Activated gamma-delta T cell treated with Interleukin-2 at 50 U/mL for 16 hours (primary cell): Measurements from ENCODE around the gene TRMT10C.
"Not testable (repeated sequence)": the region's sequence is repeated elsewhere in the genome, so short reads cannot be mapped to it uniquely, and the experiment has no call there.

Source experiments
- DNase-seq: peaks from one replicate; pipeline ENCODE4 v3.0.0-alpha.2; 2020

The TRMT10C gene

DNA sequence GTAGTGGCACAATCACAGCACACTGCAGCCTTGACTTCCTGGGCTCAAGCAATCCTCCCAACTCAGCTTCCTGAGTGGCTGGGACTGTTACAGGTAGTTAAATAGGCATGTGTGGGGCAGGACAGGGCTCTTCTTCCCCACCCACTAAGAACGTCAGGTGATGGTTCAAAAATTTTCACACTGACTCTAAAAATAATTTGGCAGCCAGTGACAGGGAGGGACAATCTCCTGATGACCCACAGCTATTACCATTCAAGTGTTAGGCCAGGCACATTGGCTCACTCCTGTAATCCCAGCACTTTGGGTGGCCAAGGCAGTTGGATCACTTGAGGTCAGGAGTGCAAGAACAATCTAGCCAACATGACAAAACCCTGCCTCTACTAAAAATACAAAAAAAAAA lies 12.2 kb upstream of the TRMT10C start:
- no peak for DNase-seq

DNA sequence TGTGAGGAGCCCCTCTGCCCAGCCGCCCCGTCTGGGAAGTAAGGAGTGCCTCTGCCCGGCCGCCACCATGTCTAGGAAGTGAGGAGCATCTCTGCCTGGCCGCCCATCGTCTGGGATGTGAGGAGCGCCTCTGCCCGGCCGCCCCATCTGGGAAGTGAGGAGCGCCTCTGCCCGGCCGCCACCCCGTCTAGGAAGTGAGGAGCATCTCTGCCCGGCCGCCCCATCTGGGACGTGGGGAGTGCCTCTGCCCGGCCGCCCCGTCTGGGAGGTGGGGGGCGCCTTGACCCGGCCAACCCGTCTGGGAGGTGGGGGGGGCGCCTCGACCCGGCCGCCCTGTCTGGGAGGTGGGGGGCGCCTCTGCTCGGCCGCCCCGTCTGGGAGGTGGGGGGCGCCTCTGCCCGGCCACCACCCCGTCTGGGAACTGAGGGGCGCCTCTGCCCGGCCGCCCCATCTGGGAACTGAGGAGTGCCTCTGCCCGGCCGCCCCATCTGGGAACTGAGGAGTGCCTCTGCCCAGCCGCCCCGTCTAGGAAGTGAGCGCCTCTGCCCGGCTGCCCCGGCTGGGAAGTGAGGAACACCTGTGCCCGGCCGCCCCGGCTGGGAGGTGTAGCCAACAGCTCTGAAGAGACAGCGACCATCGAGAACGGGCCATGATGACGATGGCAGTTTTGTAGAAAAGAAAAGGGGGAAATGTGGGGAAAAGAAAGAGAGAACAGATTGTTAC lies 10.1 kb upstream of the TRMT10C start:
- DNase-seq, result not testable (repeated sequence)

DNA sequence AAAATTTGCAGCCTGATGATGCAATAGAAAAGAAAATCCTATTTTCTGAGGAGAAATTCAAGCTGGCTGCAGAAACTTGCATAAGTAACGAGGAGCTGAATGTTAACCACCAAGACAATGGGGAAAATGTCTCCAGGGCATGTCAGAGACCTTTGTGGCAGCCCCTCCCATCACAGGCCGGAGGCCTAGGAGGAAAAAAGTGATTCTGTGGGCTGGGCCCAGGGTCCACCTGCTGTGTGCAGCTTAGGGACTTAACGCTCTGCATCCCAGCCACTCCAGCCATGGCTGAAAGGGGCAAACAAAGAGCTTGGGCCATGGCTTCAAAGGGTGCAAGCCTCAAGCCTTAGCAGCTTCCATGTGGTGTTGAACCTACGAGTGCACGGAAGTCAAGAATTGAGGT lies 8.3 kb upstream of the TRMT10C start:
- DNase-seq, result not testable (repeated sequence)

DNA sequence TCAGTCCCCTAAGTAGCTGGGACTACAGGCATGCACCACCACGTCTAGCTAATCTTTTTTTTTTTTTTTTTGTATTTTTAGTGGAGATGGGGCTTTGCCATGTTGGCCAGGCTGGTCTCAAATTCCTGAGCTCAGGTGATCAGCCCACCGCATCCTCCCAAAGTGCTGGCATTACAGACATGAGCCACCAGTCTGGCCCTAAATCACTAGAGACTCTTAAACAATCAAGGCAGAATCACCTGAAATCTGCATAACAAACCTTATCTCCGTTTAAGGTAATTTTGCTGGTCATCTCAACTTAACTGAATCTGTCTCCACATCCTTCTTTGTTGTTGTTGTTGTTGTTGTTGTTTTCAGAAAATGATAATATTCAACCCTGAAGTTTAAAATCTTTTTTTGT lies 5.6 kb upstream of the TRMT10C start:
- DNase-seq, result no peak

DNA sequence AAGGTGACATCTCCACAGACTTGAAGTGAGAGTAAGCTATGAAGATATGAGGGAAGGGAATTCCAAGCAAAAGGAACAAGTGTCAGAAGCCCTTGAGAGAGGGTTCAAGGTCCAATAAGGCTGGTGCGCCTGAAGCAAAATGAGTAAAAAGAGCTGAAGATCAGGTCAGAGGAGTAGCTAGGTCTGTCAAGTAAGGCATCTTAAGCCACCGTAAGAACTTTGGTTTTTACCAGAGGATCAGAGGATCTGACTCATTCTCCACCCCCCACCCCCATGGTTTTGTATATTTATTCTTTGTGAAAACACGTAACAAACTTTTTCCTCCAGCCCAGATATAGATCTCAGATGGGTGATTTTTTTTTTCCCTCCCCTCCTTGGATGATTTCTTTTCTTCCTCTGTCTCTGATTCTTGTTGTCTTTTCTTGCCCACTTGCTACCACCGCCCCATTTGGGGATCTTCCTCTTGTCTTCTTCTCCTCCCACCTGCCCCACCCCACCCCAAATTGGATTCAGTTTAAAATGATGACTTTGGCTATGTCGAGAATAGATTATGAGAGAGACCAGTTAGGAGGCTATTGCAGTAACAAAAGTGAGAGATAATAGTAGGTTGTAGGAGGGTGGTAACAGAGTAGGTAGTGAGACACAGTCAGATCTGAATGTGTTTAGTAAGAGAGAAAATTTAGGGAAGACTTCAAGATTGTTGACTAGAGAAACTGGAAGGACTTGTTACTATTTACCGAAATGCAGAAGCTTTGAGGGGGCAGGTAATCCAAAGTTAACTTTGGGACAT lies 6.1 kb downstream of the TRMT10C start:
- no peak for DNase-seq

DNA sequence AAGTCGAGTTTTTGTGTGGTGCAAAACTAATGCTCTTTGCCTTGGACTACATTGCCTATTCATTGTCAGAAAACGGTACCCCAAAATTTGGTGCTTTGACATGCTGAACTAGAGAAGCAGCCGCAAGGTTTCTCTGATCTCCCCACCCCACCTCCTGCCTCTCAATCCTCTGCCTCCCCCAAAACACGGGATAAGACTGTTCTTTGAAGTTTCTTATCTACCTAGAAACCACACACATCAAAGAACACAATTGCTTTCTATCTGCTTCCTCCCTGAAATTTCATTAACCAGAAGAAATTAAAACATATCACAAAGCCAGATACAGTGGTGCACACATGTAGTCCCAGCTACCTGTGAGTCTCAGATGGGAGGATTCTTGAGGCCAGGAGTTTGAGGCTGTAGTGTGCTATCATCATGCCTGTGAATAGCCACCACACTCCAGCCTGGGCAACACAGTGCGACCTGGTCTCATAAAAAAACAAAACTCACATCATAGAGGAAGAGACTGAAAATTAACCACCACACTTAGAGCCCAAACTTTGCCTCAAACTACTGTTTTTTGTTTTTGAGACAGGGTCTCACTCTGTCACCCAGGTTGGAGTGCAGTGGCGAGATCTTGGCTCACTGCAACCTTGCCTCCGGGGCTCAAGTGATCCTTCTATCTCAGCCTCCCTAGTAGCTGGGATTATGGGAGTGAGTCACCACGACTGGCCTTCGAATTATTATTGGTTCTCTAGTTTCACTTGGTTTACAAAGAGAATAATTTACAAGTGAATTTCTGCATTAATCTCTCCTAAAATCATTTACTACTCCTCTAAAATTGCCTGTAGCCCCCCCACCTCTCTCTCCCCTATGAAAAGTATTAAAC lies 9.6 kb downstream of the TRMT10C start:
- no peak for DNase-seq

DNA sequence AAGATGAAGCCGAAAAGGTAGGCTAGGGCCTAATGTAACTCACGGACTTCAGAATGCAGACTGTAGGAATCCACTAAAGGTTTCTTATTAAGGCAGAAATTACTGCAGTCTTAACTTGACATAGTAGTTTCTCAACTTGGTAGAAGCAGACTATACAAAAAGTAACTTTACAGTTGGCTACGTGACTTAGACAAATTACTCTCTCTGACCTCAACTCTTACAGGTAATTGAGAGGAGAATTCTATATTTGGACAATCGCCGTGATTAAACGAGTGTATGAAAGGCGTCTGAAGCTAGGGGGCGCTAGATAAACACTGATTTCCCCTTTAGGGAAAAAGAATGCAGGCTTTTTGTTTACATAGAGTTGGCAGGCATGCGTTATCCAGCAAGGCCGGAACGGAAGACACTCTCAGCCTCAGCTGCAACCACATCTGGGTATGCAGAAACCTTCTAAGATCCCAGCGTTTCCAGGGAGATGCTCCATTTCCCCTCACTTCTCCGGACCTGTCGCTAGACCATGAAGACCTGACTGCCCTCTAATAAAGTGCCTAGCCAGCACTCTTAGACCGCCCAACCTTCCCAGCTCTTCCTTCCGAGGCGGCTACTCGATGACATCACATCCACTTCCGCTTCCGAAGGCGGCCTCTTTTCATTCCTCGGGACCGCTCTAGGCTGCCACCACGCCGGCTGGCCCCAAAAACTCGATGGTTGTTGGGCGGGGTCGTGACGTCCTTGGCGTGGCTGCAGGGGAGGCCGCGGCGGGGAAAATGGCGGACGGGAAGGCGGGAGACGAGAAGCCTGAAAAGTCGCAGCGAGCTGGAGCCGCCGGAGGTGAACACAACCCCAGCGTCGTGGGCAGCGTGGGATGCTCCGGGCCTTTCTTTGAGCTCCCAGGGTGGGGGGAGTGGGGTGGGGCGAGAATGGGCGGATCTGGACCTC lies 12.1 kb downstream of the TRMT10C start, which contains the start of gene PCNP:
TSS of gene PCNP (plus strand) at position 732 of the 939 bp plus-strand sequence. CDS start at position 768, 36 bp downstream.
- peak; percentile 99 for DNase-seq

DNA sequence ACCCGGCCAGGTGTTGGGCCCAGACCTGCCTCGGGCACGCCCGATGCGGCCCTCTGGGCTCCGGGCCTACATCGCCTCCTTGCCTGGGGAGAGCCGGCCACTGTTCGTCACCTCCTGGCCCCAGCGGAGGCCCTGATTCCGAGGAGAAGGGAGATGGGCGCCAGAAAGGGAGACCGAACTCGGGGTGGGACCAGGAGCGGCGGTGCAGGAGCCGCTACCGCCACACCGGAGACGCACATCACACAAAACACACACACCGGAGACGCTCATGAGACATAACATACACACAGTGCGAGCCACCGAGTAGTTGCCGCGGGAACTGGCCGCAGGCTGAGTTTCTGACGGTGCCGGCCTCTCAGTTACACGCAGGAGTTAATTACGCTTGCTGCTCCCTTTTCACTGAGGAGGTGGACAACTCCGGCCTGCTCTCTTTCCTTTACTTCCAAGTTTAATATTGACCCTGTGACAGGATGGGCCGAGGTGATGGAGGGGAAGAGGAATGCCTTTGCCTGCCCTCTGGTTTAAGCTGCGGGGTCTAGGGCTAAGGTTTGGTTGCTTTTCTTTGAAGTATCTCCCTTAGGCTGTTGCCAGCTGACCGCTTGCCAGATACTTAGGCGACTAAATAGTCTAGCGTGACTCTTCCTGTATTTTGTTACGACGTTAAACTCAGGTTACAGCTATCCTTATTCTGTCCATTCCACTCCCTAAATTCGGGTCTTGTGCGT lies 12.9 kb downstream of the TRMT10C start:
- DNase-seq, result peak; percentile 46

DNA sequence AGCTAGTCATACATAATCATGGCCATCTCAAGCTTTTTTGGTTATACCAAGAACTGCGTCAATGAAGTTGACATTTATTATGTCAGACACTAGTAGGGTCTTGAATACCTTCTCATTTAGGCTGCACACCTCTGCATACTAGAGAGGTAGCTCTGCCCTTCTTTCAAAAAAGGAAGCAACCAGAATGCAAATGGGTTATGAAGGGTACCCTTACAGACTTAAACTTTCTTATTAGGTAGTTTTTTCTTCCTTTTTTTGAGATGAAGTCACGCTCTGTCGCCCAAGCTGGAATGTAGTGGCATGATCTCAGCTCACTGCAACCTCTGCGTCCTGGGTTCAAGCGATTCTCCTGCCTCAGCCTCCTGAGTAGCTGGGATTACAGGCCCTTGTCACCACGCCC lies 15.6 kb downstream of the TRMT10C start:
- DNase-seq, result no peak

DNA sequence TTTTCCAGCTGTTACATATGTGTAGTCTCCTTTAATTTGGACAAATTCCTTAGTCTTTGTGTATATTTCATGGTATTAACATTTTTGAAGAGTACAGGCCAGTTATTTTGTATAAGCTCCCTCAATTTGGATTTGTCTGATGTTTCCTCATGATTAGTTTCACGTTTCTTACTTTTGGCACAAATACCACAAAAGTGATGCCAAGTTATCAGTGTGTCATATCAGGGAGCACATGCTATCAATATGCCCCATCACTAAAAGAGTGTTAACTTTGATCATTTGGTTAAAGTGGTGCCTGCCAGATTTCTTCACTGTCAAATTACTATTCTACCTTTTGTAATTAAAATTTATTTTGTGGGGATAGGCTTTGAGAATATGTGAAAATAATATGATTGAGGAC lies 26.9 kb downstream of the TRMT10C start:
- DNase-seq, result no peak

DNA sequence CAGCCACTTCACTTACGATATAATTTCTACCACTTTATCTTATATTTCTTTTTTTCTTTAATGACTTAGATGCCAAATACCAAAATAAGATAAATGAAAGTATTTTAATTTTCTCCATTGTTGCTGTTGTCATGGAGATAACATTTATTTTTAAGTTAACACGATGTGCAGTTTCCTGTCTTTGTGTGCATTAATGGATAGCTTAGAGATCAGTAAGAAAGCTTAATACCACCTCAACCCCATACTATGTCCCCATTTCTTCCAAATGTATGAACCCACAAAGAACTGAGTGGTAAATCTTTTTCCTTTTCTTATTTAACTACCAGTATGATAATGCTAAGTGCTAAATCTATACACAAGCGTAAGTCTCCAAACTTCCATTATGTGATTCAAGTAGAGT lies 29.4 kb downstream of the TRMT10C start:
- no peak for DNase-seq

DNA sequence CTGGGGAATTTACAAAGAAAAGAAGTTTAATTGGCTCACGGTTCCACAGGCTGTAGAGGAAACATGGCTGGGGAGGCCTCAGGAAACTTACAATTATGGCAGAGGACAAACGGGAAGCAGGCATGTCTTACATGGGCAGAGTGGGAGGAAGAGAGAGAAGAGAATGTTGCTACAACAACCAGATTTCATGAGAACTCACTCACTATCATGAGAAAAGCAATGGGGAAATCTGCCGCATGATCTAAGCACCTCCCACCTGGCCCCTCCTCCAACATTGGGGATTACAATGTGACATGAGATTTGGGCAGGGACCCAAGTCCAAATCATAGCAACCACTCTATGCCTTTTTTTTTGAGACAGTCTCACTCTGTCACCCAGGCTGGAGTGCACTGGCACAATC lies 41.1 kb downstream of the TRMT10C start:
- DNase-seq, result no peak

DNA sequence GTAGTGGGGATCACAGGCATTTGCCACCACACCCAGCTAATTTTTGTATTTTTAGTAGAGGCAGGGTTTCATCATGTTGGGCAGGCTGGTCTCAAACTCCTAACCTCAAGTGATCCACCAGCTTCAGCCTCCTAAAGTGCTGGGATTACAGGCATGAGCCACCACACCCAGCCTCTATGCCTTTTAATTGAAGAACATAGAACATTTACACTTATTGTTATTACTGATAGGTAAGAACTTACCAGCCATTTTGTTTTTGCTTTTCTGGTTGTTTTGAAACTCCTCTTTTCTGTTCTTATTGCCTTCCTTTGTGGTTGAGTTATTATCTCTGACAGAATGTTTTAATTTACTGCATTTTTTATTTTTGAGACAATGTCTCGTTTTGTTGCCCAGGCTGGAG lies 41.5 kb downstream of the TRMT10C start:
- no peak for DNase-seq

DNA sequence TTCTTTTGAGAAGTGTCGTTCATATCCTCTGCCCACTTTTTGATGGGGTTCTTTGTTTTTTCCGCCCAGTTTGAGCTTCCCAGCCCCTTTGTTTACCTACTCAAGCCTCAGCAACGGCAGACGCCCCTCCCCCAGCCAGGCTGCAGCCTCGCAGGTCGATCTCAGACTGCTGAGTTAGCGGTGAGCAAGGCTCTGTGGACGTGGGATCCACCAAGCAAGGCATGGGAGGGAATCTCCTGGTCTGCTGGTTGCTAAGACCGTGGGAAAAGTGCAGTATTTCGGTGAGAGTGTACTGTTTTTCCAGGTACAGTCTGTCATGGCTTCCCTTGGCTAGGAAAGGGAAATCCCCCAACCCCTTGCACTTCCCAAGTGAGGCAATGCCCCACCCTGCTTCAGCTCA lies 43.7 kb downstream of the TRMT10C start:
- DNase-seq, result not testable (repeated sequence)

DNA sequence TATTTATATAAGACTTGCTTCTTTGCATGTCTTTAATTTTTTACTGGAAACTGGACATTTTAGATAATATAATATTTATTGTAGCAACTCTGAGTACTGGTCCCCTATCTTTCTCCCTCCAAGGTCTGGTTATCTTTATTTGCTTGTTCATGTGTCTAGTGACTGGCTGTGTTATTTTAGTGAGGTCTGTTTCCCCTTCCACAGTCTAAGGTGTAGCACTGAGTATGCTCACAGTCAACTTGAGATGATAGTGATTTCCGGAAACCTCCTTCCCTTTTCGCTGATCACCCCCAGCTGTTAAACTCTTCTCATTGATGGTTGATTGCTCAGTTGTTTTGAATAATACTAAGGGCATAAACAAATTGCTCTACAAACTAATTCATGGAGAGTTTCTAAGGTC lies 49.4 kb downstream of the TRMT10C start:
- no peak for DNase-seq

DNA sequence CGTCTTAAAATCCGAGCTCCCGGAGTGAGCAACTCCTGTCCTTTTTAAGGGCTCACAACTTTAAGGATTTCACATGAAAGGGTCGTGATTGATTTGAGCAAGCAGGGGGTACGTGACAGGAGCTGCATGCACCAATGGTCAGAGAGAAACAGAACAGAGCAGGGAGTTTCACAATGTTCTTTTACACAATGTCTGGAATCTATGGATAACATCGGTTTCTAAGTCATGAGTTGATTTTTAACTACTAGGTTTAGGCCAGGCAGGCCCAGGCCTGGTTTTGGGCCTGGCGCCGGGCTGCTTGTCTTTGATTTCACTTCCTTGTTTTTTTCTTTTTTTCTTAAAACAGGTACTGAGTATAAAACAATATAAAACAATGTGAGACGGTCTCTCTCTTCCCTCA lies 51.3 kb downstream of the TRMT10C start:
- not testable (repeated sequence) for DNase-seq

DNA sequence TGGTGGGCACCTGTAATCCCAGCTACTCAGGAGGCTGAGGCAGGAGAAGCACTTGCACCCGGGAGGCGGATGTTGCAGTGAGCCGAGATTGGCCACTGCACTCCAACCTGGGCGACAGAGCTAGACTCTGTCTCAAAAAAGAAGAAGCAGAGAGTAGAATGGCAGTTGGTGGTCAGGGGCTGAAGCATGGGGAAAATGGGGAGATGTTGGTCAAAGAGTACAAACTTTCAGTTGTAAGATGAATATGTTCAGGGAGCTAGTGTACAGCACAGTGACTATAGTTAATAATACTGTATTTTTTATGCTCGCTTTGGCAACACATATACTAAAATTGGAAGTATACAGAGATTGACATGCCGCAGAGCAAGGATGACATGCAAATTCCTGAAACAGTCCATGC lies 53.9 kb downstream of the TRMT10C start:
- DNase-seq, result no peak
